Measurements from ENCODE around the gene HGFAC. TPM values are rescaled to one million over a fixed set of nuclear protein-coding genes. Genes with fewer than 3 reads are reported as not detected.

HGFAC gene
- polyA plus RNA-seq, 3 donors from 2014 or later, result not detected

DNA sequence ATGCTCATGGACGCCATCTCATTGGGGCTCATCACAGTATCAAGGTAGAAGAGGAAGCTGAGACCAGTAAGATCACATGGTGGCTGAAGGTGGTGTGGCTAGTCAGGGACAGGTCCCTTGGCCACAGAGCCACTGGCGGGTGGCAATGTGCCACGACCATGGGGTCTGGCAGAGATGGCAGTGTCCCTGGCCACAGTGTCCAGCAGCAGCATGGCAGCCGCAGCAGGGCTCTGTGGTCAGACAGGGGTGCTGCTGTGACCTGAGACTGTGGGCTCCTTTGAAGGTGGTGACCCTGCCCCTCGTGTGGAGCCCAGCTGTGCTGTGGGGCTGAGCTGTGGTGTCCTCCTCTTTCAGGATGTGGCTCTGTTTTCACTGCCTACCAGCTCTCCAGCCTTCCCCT, 19.2 kb downstream of the HGFAC start:
- Mint-ChIP-seq H3K27me3 (ENCODE audit: low read depth in 3 of 3) (peaks cover 6 to 12% (median 11%) of the 10 kb centered on the region in 3 donors), H3K36me3 (no peaks in the 10 kb centered on the region), H3K4me3 (no peak overlapping the region), H3K4me1 (no peaks in the 10 kb centered on the region), H3K9me3 (peaks cover 0 to 1% (median under 1%) of the 10 kb centered on the region in 6 donors), H3K27ac (no peak overlapping the region)
- DNase-seq, result no peak

DNA sequence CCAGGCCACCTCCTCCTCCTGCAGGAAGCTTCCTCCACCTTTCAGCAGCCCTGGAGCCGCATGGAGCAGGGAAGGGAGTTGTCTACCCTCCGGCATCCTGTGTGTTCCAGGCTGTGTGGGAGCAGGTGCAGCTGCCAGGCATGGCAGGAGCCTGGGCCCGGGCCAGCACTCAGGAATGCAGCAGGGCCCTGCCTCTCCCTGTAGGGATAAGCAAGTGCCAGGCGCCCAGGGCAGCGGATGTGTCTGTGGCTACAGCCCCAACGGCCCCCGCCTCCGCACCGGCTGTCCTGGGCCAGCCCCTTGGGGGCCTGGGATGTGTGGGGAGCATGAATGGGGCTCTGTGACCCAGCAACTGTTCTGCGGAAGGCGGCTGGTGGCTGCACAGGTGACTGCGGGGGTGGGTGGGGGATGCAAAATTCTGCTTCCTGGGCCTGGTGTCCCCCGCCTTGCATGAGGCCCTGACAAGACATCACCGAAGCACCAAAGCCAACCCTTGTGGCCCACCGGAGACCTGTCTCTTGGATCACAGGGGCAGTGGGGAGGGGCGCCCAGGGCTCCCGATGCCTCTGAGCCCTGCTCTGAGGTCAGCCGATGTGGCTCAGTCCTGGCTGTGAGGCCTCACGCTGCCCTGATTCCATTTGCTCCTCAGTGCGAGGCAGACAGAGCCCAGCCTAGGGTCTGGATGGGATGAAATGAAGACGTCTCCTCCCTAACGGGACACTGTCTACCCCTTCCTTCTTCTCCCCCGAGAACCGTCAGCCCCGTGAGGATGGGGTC, 19.9 kb downstream of the HGFAC start:
- Mint-ChIP-seq H3K36me3 (no peaks in the 10 kb centered on the region), H3K4me3 (no peak overlapping the region), H3K9me3 (peaks cover 0 to 1% (median 0%) of the 10 kb centered on the region in 6 donors), H3K27me3 (ENCODE audit: low read depth in 3 of 3) (peaks cover 6 to 11% (median 9%) of the 10 kb centered on the region in 3 donors), H3K4me1 (no peaks in the 10 kb centered on the region), H3K27ac (no peak overlapping the region)
- no peak for DNase-seq

DNA sequence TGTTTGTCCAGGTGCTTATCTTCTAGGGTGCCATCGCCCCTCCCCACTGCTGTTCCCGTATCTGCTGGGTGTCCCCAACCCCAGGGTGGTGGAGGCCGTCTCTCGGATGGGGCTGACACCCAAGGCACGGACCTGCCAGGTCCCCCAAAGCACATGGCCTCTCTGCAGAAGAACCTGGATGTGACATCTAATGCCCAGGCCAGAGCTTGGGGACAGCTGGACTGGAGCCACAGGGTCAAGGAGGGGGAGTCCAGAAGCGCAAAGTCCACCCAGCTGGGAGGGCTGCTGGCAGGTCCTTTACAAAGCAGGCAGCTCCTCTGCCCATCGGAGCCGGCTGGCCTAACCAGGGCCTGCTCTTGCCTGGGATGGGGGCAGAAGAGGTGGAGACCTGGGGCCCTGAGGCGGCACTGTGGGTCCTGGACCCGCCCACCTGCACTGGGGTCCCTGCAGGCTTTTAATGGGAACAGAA, 20.6 kb downstream of the HGFAC start:
- Mint-ChIP-seq H3K4me3 (peak overlapping the region in 2 of 5 donors; percentile 42 to 46), H3K9me3 (peaks cover 0 to 1% (median 0%) of the 10 kb centered on the region in 6 donors), H3K4me1 (no peaks in the 10 kb centered on the region), H3K36me3 (no peaks in the 10 kb centered on the region), H3K27me3 (ENCODE audit: low read depth in 3 of 3) (peaks cover 6 to 11% (median 9%) of the 10 kb centered on the region in 3 donors), H3K27ac (no peak overlapping the region)
- no peak for DNase-seq

DNA sequence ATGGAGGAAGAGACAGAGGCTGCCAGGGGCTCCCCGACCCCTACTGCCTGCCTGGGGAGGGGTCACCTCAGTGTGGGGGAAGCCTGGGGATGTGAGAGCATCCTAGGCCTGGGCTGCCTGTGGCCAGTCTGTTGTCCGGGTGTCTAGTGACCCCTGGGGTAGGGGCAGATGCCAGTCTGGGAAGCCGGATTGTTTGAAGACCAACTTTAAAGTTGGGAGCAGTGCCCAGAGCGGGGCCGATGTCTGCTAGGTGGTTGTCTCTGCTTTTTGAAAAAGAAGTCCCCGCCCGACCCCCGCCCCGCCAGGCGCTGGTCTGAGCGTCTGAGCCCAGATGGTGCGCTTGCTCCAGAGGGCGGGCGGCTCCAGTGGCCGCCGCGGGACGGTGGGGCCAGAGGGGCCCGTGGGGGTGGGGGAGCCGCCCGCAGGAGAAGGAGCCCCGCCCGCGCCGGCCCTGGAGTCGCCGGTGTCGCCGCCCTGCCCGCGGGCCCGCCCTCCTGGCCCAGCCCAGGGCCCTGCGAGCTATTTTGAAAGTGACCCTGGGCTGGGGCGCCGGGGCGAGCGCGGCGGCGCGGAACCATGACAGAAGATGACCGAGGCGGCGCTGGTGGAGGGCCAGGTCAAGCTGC, 21.1 kb downstream of the HGFAC start, which contains the start of gene DOK7:
Gene DOK7, plus strand, starts transcription at position 517 of the 626 bp plus-strand sequence. Its CDS starts 70 bp downstream, at position 587.
- Mint-ChIP-seq H3K4me3 (peak within 1 kb of the TSS in 2 of 5 donors; percentile 42 to 46), H3K9me3 (peaks cover 0 to 1% (median 0%) of the 10 kb centered on the region in 6 donors), H3K27ac (no peak within 1 kb of the TSS), H3K27me3 (ENCODE audit: low read depth in 3 of 3) (peaks cover 6 to 11% (median 9%) of the 10 kb centered on the region in 3 donors), H3K4me1 (no peaks in the 10 kb centered on the region), H3K36me3 (no peaks in the 10 kb centered on the region)
- DNase-seq, result no peak

DNA sequence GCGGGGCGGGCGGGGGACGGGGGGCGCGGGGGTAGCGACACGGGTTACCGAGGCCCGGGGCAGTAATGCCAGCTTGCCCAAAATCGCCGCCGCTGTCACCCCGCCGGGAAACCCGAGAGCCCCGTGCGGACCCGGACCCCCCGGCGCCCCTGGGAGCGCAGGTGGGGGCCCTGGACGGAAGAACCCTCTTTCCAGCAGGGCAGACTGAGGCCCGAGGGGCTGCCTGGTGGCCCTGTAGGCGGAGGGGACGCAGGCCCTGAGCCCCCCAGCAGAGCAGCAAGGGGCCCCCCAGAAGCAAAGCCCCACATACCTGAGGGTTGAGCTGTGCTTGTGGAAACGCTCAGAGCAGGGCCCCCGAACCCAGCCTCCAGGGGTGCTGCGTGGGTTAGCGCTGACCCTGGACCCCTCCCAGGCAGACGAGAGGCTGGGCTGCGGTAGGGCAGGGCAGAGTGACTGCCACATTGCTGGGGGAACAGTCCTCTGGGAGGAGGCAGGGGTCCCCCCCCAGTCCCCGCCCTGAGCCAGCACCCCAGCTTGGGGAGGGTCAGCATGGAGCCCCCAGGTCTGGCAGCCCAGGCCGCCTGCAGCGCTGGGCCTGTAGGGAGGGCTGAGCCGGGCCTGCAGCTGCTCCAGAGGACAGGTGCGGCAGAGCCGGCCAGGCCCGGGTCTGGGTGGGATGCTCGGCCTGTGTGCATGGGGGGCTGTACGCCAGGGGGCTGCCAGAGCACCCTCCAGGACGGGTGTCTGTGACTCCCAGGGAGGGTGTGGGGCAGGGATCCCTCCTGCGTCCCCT, 22.0 kb downstream of the HGFAC start:
- Mint-ChIP-seq H3K36me3 (no peaks in the 10 kb centered on the region), H3K9me3 (no peaks in the 10 kb centered on the region), H3K4me3 (no peak overlapping the region), H3K27ac (no peak overlapping the region), H3K4me1 (no peaks in the 10 kb centered on the region), H3K27me3 (ENCODE audit: low read depth in 3 of 3) (peaks cover 5 to 11% (median 8%) of the 10 kb centered on the region in 3 donors)
- no peak for DNase-seq

DNA sequence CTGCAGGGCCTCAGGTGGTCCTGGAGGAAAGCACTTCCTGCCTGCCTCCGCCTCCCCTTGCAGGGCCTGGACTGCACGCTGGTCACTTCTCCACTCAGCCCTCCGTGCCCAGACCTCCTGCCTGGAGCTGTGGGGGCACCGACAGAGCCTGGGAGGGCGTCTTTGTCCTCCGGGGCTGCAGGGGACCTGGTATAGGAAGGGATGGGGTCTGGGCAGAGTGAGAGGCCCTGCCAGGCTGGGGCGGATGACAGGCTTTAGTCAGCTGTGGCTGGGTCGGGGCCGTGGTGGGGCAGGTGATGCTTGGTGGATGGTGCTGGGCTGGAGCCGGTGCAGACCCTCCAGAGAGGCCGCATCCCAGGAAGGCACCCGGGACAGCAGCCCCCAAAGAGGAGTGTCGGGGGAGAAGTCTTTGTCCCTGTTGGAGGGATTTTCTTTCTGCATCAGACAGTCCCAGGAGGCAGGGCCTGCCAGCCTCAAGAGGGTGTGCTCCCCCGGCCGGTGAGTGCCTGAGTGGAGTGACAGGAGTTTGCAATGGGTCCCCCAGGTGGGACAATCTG, 22.7 kb downstream of the HGFAC start:
- Mint-ChIP-seq H3K27me3 (ENCODE audit: low read depth in 3 of 3) (peaks cover 5 to 11% (median 6%) of the 10 kb centered on the region in 3 donors), H3K4me1 (no peaks in the 10 kb centered on the region), H3K27ac (no peak overlapping the region), H3K4me3 (peak overlapping the region in 1 of 5 donors; percentile 53), H3K36me3 (no peaks in the 10 kb centered on the region), H3K9me3 (no peaks in the 10 kb centered on the region)
- no peak for DNase-seq

DNA sequence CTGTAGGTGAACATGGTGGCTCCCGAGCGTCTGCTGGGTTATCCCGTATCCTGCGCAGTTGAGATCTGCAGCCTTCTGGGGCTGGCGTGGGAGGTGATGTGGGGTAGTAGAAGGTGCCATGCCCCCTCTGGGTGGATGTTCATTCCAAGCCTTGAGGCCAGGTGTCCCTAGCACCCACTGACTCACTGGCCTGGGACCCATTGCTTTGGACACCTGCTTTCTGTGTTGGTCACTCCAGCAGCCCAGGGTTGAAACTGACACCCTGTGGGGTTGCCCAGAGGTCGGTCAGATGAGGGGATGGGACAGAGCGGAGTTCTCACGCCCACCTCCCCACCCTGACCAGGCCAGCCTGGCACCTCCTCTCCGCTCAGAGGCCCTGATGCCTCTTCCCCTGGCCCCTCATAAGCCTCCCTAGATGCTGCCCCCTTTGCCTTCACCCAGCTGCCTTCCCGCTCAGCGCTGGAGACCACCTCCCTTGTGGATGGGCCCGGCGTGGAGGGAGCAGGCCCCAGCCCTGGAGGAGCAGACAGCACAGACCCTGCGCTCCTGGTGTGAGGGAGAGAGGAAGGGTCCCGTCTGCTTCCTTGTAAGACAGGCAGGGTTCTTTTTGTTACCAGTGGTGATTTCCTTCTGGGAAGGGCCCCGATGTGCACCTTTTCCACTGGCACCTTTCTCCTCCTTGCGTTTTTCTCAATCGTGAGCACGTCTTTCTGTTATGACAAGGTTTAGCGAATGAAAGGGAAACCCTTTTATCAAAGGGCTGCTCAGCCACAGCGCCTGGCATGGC, 23.3 kb downstream of the HGFAC start:
- Mint-ChIP-seq H3K27me3 (ENCODE audit: low read depth in 3 of 3) (peaks cover 3 to 7% (median 6%) of the 10 kb centered on the region in 3 donors), H3K9me3 (no peaks in the 10 kb centered on the region), H3K36me3 (no peaks in the 10 kb centered on the region), H3K27ac (no peak overlapping the region), H3K4me1 (no peaks in the 10 kb centered on the region), H3K4me3 (peak overlapping the region in 1 of 5 donors; percentile 18)
- no peak for DNase-seq

DNA sequence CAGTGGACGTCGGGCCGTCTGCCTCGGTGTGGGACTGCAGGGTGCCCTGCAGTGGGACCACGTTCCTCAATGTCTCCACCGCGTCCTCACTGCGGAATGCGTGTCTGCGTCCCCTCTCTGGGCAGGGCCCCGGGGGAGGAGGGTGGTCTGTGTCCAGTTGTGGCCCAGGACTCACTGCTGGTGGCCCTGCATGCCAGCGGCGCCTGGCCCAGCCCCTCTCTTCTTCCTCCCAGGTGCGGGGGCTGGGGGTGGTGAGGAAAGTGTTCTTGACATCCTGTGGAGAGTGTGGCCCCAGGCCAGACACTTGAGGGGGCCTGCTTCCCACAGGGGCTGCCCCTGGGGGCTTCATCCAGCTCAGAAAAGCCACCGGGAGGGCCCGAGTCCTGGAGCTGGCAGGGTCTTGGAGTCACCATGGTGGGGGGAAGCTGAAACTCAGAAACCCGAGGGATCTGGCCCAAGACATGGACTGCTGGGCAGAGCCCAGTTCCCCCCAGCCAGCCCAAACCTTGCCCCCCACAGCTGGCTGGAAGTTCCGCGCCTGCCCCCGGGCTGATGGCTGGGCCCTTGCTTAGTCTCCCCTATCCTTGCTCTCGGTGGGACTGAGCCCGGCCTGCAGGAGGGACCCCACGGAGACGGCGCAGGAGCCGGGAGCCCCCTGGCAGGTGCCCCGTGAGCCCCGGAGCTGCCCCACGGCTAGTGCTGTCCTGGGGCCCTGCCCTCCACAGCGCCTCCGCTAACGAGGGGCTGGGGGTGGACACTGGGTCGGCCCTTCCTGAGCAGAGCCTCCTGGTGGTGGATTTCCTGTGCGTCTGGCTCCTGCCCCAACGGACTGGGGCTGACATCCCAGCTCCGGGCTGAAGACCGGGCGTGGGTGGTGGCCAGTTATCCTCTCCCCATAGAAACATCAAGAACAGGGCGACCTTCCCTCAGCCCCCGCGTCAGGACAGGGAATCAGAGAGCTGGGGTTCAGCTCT, 24.2 kb downstream of the HGFAC start:
- no peaks in the 10 kb centered on the region for H3K4me1 Mint-ChIP-seq
- peaks cover 2 to 6% (median 4%) of the 10 kb centered on the region in 3 donors for H3K27me3 Mint-ChIP-seq (ENCODE audit: low read depth in 3 of 3)
- no peaks in the 10 kb centered on the region for H3K36me3 Mint-ChIP-seq
- no peak overlapping the region for H3K27ac Mint-ChIP-seq
- DNase-seq, result no peak
- no peaks in the 10 kb centered on the region for H3K9me3 Mint-ChIP-seq
- no peak overlapping the region for H3K4me3 Mint-ChIP-seq

DNA sequence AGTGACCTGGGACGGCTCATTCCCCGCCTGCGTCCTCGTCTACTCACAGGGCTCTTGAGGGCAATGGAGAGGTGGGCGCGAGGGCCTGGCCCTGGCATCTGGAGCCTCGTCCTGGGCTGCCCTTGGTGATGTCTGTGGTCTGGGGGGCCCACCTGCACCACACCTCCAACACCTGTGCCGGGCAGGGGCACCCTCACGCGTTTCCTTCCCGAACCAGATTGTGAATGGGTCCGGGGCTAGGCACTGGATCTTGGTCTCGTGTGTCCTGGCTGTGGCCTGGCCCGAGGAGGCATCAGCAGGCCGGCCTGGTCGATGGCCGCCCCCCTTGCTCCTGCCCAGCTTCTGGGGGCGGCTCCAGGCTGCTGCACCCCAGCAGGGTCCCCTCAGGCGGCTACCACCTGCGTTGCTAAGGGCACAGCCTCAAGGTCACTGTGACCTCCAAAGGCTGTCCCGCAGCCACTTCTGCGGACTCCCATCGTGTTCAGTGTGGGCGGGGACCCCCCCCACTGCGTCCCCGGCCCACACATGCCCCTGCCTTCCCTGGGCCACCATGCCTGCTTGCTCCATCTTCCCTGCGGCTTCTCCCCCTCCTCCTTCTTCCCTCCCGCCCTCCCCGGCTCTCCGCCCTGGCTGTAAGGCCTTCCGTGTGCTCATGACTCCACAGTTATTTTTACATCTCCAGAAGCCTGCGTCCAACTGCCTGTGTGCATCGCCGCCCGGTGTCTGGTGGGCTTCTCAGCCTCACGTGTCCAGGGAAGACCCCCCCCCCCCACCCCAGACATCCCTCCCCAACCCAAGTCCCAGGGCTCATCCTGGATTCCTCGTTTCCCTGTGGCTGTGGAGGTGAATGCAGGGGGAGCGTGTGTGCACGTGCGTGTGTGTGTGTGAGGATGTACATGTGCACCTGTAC, 25.2 kb downstream of the HGFAC start:
- Mint-ChIP-seq H3K4me3 (no peak overlapping the region), H3K27ac (no peak overlapping the region), H3K9me3 (no peaks in the 10 kb centered on the region), H3K27me3 (ENCODE audit: low read depth in 3 of 3) (peaks cover 2 to 6% (median 4%) of the 10 kb centered on the region in 3 donors), H3K4me1 (no peaks in the 10 kb centered on the region), H3K36me3 (no peaks in the 10 kb centered on the region)
- DNase-seq, result no peak

DNA sequence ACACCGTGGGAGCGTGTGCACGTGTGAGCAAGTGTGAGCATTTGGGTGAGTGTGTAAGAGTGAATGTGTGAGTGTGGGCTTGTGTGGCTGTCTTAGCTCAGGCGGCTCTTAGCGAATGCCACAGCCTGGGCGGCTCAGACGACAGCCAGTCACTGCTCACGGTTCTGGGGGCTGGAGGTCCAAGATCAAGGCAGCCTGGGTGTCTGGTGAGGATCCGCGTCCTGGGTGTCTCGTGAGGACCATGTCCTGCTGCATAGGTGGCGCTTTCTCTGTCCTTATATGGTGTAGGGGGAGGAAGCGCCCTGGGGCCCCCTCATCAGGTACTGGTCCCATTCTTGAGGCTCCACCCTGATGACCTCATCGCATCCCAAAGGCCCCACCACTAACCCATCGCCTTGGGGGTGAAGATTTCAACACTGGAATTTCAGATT, 25.8 kb downstream of the HGFAC start:
- Mint-ChIP-seq H3K36me3 (no peaks in the 10 kb centered on the region), H3K27ac (no peak overlapping the region), H3K4me1 (no peaks in the 10 kb centered on the region), H3K27me3 (ENCODE audit: low read depth in 3 of 3) (peaks cover under 1 to 6% (median 2%) of the 10 kb centered on the region in 3 donors), H3K4me3 (no peak overlapping the region), H3K9me3 (no peaks in the 10 kb centered on the region)
- no peak for DNase-seq

DNA sequence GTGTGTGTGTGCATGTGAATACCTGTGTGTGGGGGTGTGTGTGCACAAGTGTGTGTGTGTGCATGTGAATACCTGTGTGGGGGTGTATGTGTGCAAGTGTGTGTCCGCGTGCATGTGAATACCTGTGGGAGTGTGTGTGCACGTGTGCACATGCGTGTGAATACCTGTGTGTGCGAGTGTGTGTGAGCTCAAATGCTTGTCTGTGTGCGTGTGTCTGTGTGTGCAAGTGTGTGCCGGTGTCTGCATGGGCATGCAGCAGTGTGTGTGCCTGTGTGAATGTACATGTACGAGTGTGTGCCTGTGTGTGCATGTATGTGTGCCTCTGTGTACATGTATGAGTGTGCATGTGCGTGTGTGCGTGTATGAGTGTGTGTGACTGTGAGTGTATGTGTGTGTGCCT, 26.4 kb downstream of the HGFAC start:
- Mint-ChIP-seq H3K27me3 (ENCODE audit: low read depth in 3 of 3) (peaks cover 0 to 6% (median 2%) of the 10 kb centered on the region in 3 donors), H3K4me1 (no peaks in the 10 kb centered on the region), H3K4me3 (no peak overlapping the region), H3K9me3 (no peaks in the 10 kb centered on the region), H3K36me3 (no peaks in the 10 kb centered on the region), H3K27ac (no peak overlapping the region)
- no peak for DNase-seq
